HL-60 (cell line): Measurements from ENCODE around the gene GAB2.

Experiments
- CTCF ChIP-seq: IDR thresholded peaks from one replicate; pipeline ENCODE4 v1.5.1; 2011; ENCODE audit warnings: low read length, control low read depth, inconsistent platforms; ENCODE audit not compliant: insufficient read depth
- GABPA ChIP-seq: IDR thresholded peaks from 2 replicates; pipeline ENCODE4 v1.6.1; 2012; ENCODE audit warnings: low read depth
- POLR2AphosphoS5 ChIP-seq: IDR thresholded peaks from 2 replicates; pipeline ENCODE4 v1.6.1; 2012; ENCODE audit warnings: low read depth
- REST ChIP-seq: IDR thresholded peaks from 2 replicates; pipeline ENCODE4 v1.6.1; 2012; ENCODE audit warnings: low read depth; ENCODE audit not compliant: insufficient replicate concordance
- SPI1 ChIP-seq: IDR thresholded peaks from 2 replicates; pipeline ENCODE4 v1.6.1; 2012; ENCODE audit warnings: low read depth, mild to moderate bottlenecking, borderline replicate concordance

GRCh38 chr11:78351979-78352841, 65.4 kb downstream of the GAB2 start:
- TF ChIP-seq CTCF (no peak), SPI1 (no peak), GABPA (no peak), POLR2AphosphoS5 (no peak), REST (no peak)
